Stimulated activated CD8-positive, alpha-beta memory T cell treated with anti-CD3 and anti-CD28 coated beads, Interleukin-12 subunit alpha, Interleukin-12 subunit beta, amount 100 ng/mL, for 1 hour (primary cell): Measurements from ENCODE around the gene DERL3.

ENCODE experiments used
- DNase-seq: peaks from one replicate; pipeline ENCODE4 v3.0.0-alpha.2; 2020; ENCODE audit warnings: low read depth

DERL3 gene

DNA sequence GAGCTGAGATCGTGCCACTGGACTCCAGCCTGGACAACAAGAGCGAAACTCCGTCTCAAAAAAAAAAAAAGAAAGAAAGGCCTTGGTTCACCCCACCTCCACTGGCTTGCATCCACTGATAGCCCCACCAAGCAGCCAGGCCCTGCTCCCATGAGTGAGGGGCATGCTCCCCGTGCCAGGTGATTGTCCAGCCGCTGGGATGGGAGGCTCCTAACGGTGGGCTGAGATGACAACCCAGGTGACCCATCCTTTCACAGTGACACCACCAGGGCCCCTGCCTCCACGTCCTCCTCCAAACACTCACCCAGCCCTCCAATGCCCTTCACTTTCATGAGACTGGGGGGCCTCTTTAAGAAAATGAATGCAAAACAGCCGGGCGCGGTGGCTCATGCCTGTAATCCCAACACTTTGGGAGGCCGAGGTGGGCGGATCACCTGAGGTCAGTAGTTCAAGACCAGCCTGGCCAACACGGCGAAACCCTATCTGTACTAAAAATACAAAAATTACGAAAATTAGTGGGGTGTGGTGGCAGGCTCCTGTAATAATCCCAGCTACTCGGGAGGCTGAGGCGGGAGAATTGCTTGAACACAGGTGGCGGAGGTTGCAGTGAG is 8.6 kb upstream of the DERL3 start:
- no peak for DNase-seq

DNA sequence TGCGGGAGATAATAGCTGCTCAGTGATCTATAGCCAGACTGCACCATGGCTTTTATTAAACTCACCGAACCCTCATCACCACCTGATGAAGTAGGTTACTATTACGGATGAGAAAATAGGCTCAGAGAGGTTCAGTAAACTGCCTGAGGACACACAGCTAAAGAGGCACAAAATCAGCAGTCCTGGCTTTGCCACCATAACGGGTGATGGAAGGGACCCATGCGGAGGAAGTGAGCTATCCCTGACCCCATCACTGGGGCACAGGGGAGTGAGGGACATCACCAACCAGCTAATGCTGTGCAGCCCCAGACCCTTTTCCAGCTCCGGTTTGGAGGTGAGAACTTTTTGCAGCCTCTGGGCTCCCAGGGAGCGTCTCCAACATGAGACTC is 7.3 kb upstream of the DERL3 start:
- DNase-seq, result no peak

DNA sequence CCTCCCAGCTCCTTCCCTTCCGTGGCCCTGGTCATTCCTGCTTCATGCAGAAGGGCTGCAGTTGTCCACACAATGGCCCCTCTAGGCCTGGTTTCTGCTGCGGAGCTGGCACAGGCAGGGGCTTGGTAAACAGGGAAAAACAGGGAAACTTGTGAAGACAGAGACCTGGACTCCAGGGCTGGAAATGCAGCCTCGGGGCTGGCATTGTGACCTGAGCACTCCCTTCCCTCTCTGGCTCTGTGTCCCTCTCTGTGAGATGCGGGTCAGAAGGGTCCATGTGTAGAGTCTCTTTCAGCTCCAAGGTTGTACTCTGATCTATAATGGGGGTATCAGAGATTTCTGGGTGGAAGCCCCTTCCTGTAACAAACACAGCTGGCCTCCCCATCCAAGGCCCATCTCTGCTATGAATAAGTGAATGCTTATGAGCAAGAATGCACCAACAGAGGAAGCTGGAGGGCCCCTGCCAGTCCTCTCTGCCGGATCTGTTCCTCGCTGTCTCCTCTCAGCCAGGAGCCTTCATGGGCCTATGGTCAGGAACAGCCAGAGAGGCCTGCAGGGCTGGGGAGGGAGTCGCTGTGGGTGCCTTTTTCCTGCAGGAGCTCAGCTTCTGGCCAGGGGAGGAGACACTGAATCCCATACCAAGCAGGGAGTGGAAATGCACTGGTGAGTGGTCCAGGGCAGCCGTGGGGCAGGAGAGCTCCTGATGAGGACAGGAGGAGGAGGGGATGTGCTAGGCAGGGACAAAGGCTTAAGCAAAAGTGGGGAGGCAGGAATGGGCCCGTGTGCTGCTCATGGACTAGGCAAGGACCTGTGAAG is 6.7 kb upstream of the DERL3 start:
- DNase-seq, result no peak

DNA sequence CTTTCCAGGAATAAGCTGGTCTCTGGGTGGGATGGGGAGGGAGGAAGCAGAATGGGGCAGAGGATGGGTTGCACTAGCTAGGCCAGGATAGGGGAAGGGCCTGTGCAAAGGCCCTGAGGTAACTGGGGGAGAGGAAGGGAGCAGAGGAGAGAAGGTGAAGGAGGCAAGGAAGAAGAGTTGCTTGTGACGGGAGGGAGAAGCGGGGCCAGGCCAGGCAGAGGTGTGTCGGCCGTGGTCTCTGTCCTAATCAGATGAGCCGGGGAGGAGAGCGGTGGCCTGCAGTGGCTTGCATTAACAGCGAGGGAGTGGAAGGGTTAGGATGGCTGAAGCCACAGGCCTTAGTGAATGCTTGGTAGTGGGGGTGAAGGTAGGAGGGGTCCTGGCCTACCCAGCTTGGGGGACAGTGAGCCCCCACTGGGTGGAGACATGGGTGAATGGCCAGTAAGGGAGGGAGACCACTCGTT is 6.0 kb upstream of the DERL3 start:
- no peak for DNase-seq

DNA sequence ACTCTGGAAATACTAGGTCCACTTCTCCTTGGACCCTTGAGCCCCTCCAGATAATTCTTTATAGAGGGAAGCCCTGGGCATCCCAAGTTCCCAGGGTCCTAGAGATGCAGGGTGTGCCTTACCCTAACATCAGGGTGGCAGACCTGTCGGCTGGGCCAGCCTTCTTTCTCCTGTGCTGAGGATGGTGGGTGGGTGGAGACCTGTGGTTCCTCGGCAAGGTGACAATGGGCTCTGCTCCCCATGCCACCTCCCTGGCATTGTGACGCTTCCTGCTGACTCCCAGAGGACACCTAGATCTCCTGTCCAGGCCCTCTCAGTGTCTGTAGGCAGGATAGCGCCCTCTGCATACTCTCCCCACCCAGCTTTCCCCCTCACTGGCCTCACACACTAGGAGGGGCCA is 3.8 kb upstream of the DERL3 start:
- DNase-seq, result no peak

DNA sequence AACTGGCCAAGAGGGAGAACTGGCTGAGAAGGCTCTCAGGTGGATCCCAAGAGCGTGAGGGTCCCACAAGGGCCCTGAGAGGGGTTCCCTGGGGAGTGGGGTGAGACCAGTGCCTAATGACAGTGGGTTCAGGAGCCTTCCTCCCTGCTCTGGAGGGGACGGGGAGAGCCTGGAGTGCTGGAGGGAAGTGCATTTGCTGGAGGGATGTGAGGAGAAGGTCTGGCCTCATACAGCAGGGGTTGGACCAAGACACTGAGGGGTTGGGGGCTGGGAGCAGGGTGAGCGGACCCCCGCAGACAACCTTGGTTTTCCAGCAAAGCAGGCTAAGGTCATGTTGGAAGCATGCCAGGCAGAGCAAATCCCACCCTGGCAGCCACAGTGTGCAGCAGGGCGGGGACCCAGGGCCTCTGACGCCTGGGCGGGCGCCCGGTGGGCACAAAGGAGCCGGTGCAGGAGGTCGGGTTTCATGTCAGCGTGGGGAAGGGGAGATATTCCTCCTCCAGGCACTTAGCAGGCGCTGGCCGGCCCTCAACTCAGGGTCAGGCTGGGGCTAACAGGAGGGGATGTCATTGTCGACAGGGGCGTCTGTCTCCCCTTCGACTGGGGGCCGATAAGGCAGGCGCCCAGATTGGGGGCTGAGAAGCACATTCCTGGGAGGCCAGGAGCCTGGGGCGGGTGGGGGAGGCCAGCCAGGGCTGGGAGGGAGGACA is 3.1 kb upstream of the DERL3 start:
- DNase-seq, result no peak

DNA sequence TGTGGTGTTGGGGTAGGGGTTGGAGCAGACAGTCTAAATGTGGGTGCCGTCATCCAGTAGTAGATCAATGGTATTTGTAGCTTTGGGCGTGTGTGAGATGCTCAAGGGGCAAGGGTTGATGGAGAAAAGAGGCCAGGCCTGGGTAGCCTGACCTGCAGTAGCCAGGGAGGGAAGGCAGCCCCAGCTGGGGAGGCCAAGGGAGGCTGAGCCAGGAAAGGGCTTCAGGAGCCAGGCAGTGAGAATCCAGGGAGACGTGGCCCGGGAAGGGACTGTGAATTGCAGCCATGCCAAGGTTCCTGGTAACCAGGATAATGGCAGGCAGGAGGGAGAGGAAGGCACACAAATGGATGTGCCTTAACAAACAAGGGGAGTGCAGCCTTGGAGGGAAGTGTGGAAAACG is 2.5 kb upstream of the DERL3 start:
- DNase-seq, result no peak

DNA sequence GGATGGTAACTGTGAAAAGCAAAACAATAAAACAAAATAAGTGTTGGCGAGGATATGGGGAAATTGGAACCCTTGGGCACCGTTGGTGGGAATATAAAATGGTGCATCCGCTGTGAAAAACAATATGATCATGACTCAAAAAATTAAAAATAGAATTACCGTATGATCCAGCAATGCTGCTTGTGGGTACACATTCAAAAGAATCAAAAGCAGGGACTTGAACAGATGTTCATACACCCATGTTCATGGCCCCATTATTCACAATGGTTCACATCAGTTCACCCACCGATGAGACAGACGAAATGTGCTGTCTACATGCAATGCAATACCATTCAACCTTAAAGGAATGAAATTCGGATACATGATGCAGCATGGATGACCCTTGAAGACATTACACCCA is 1.2 kb upstream of the DERL3 start:
- DNase-seq, result no peak

DNA sequence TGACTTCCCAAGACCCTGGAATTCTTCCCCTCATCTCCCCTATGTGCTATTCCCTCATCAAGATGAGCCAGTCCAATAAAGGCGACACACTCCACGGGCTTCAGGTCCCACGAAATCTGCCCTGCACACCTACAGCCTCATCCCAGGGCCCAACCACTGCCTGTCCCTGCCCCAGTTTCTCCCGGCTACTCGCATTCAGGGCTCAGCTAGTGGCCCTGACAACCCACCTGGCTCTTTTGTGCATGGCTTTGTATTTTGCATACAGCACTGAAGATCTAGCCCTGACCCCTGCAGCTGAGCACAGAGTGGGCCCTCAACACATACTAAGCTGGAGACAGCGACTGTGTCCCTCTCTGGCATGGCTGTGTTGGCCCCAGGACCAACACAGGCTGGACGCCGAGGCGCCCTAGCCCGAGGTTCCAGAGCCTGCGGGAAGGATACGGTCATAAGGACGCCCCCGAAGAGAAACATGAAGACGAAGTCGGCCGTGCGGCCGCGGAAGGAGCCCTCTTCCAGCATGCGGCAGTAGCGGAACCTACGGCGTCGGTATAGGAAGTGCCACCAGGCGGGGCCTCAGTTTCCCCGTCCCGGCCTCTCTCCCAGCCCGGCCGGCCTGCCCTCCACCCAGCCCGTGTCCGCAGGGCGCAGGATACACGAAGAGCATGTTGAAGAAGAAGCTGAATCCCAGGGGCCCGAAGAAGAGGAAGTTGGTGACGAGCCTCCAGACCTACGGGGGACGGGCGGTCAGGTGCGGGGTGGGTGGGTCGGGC is 710 bp downstream of the DERL3 start:
- no peak for DNase-seq

DNA sequence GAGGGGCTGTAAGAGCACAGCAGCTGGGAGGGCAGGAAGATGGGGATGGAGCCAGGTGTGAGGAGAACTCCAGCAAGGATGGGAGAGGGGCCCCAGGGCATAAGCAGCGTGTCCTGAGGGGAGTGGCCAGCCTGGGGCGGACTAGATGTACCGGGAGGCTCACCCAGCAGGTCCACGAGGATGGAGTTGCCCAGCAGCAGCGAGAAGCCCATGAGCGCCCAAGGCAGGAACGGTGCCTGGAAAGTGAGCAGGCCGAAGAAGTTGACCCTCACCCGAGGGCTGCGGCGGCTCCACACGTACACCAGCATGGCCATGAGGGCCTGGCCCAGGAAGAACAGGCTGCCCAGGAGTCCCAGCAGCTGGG is 1.3 kb downstream of the DERL3 start:
- DNase-seq, result no peak

DNA sequence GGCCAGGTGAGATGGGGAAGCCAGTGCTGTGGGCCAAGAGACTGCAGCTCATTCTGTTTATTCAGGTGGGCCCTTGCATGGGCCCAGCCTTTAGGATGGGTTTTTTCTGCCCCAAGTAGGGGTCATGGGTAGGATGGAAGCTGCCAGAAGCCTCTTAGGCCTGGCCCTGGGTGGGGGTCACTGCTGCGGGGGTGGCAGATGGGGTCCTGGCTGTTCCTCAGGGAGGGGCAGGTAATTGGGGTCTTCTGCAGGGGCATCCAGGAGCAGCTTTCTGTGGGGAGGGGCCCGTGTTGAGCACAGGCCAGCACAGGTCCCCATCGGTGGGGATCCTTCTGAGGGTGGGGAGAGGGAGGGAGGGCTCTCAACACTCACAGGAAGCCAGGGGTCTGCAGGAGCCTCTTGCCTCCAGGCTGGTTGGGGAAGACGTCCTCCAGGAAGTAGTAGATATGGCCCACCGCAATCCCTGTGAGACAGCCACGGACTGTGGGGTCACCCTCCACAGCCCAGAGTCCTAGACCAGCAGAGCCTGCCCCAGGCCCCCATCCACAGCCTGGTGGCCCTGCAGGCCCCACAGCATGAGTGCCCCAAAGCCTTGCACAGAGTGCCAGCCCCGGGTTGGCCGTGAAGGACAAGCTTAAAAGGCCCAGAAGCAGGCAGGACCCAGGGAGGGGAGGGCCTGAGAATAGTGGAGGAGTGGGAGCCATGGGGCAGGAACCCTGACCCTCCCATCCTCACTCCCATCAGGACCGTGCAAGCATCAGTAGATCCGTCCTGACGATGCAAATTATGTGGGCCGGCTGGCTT is 1.9 kb downstream of the DERL3 start:
- DNase-seq, result no peak

DNA sequence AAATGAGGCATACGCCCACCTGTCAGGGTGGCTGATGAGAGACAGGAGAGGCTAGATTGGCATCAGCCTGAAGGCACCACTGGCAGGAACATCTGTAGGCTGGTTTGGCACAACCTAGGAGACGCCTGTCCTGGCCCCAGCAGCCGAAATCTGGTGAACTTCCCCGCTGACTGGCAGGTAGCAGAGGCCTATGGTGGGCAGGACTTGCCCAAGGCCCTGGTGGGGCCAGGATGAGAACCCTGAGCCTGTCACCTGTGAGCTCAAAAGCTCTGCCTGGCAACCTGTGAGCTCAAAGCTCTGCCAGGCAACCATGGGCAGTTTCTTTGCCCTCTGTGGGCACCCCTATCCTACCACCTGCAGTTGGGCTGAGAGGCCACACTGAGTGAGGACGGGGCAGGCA is 2.5 kb downstream of the DERL3 start:
- no peak for DNase-seq

DNA sequence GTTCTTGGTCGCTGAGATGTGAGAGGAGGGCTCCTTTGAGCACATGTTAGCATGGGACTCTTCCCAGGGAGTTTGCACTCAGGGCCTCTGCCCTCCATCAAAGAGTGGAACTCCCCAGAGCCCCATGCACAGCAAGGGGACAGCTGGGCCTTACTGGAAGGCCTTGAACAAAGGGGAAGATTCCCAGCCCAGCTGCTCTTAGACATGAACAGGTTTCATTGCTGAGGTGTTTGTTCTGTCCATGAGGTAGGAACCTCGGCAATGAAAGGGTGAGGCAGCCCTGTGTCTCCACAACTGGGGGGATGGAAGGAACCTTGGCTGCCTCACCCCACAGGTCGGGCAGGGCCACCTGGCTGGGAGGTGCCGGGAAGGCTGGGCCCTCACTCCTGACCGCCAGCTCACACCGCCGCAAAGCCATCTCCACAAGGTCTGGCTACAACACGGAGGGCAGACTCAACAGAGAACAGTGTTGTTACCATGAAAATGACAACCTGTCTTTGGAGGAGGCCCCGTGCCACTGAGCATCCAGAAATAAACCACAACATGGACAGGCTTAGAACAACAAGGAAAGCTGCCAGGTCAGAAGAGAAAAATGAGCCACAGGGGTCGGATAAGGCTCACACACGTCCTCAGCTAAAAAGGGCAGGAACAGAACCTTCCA is 3.2 kb downstream of the DERL3 start:
- DNase-seq, result no peak

DNA sequence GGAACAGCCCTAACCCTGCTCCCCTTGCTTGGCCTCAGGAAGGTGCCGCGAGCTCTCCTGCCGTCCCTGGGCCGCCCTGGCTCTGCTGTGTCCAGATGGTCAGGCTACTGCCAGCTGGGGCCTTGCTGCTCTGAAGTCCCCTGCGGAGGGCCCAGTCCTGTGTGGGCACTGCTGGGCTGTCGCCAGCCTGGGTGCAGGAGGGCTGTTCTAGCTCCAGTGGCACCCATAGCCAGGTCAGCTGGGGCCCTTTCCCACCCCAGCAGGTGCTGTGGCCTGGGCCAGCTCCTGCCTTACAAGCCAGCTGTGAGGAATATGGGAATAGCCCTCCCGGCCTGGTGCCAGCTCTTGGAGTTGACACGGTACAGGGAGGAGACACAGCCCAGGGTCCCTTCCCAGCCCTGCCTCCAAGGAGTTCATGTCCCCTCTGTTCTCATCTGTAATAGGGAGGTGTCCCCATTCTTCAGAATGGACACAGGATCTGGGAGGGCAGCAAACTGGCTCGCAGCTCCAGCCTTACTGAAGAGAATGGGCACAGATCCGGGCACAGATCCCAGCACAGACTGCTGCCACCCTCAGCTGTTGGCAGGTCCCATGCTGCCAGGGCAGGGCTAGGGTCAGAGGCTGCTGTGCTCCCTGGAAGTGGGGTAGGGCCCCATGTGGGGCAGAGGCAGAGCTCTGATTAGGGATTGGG is 3.9 kb downstream of the DERL3 start:
- no peak for DNase-seq

DNA sequence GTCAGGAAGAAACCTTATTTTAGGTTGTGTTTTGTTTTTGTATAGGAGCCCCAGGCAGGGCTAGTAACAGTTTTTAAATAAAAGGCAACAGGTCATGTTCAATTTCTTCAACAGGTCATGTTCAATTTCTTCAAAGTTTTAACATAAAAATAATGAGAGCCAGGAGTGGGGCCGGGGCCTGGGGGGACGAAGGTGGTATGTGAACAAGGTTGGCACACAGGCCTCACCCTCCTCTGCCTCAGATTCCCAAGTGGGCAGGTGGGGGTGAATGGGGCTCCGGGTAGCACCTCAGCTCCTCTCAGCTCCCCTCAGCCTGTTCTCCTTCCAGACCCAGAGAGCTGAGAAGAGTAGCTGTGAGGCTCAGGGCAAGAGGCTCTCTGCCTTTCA is 4.4 kb downstream of the DERL3 start:
- no peak for DNase-seq

DNA sequence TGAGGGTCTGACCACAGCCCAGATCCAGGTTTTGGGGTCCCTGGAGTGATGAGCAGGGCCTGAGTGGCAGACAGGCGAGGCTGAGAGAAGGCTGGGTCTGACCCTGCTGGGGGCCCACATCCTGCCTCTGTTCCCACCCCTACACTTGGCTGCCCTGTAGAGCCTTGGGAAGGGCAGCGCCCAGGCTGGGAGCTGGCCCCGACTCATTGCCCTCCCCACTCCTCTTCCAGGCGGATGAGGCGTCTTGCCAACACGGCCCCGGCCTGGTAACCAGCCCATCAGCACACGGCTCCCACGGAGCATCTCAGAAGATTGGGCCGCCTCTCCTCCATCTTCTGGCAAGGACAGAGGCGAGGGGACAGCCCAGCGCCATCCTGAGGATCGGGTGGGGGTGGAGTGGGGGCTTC is 4.9 kb downstream of the DERL3 start:
- DNase-seq, result no peak

DNA sequence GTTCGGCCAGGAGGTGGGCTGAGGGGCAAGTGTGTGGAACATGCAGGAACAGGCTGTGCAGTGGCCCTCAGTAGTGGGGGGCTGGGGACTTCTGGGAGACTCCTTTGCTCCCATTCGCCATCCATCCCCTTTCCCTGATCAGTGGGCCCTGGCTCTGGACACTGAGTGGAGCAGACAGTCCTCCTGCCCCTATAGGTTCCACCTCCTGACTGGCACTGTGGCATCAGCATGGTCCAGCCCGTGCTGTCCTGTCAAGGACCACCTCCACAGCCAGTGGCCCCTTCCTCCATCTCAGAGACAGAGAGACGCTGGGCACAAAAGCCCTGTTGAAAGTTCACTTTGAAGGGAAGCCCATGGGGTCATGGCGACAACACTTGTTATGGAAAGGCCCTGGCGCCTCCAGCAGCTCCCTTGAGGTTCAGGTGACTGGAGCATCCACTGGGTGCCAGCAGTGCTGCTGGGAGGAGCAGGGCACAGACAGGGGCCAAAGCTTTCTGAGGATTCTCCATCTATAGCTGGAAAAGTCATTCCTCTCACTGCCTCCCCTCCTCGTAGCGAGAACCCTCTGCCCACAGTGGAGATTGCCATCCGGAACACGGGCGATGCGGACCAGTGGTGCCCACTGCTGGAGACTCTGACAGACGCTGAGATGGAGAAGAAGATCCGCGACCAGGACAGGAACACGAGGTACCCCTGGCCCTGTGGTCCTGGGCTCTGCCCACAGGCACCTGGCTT is 5.6 kb downstream of the DERL3 start:
- no peak for DNase-seq

DNA sequence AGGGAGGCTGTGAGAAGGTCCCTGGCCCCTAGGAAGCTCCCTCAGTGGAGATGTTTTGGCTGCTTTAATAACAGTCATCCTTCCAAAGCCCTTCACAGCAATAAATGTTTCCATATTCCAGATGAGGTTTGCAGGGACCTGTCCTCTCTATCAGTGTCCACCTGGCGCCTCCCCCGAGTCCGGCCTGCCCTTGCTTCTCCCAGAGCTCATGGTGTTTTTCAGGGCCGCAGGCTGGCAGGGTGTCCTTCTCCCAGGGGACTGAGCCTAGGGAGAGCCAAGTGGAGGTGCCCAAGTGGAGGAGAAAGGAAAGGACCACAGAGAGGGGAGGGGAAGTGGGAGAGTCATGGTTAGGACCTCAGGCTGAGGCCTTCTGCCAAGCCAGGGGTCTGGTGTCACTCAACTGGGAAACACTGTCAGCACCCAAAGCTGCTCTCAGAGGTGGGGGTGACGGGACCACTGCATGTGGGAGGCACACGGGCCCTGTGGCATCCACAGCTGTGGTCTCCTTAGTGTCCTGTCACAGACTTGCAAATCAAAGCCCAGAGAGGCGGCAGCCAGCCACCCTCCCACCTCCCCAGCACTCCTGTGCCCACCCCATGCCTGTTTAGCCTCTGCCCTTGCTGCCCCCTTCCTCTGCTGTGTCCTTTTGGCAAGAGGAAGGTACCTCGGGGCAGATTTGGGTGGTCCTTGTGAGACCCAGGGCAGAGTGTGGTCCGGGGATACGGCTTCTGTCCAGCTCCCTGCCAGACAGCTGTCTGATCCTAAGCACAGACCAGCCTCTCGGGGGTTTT is 6.4 kb downstream of the DERL3 start:
- DNase-seq, result no peak

DNA sequence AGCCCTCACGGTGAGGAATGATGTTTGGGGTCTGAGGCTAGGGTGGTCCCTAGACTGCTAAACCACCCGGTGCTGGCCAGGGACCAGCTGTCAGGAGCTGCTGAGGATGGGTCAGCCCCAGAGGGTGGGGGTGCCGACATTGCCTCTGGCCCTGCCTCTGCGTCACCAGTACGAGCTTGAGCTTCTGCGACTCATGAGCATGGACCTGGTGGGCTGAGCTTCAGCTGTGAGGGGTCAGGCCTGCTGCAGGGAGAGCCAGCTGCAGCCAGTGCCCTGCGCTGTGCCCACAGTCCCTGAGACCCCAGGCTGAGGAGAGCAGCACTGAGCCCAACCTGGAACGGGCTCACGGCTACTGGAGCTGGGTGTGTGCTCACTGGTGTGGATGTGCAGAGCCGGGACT is 7.0 kb downstream of the DERL3 start:
- DNase-seq, result no peak
